ENCODE measurements around the gene BICRAL.

The BICRAL gene

GRCh38 chr6:42746463-42747391, 35.1 kb upstream of the BICRAL start:
- Histone ChIP-seq H3K9ac (ENCODE audit: low read depth, low read length) (peak overlapping the region; percentile 92), H3K36me3 (ENCODE audit: control insufficient read depth, insufficient read depth, low read length) (no peaks in the 10 kb centered on the region), H3K27me3 (ENCODE audit: control insufficient read depth, insufficient read depth, low read length) (no peaks in the 10 kb centered on the region), H3K4me3 (ENCODE audit: low read depth, low read length) (peak overlapping the region; percentile 92), H3K4me1 (ENCODE audit: control insufficient read depth, insufficient read depth, low read length) (peaks cover 2% of the 10 kb centered on the region), H3K9me3 (ENCODE audit: control insufficient read depth, insufficient read depth, low read length) (no peaks in the 10 kb centered on the region)

DNA sequence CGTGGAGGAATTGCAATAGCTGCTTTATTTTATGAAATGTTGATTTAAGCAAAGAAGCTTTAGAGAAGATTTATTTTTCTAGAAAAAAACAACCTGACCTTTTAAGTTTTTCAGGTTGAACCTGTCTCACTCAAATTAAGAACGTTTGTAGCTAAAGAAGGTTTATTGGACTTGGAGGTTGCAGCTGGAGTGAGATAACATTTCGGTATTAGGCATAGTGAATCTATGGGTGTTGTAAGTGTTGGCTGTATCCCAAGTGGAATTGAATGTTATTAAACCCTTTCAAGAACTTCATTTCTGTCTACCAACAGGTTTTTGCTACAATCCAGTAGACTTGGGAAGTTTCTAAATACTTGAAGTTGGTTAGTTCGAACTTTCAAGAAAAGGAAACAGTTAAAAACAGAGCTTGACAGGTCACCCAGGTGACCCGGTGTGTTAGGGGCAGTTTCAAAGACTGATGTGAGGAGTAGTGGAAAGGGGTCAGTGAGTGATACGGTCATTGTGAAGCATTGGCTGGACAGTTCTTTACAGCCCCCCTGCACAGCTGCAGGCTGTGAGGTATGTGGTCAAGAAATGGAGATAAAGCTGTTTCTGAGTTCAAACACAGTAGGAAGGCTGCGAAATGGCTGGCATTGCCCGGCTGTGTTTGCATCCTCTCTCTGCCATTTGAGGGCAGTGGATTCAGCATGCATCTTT, 33.5 kb upstream of the BICRAL start:
- Histone ChIP-seq H3K27me3 (ENCODE audit: control insufficient read depth, insufficient read depth, low read length) (no peaks in the 10 kb centered on the region), H3K9ac (ENCODE audit: low read depth, low read length) (no peak overlapping the region), H3K4me1 (ENCODE audit: control insufficient read depth, insufficient read depth, low read length) (peaks cover 2% of the 10 kb centered on the region), H3K9me3 (ENCODE audit: control insufficient read depth, insufficient read depth, low read length) (no peaks in the 10 kb centered on the region), H3K4me3 (ENCODE audit: low read depth, low read length) (peak overlapping the region; percentile 92), H3K36me3 (ENCODE audit: control insufficient read depth, insufficient read depth, low read length) (no peaks in the 10 kb centered on the region)

DNA sequence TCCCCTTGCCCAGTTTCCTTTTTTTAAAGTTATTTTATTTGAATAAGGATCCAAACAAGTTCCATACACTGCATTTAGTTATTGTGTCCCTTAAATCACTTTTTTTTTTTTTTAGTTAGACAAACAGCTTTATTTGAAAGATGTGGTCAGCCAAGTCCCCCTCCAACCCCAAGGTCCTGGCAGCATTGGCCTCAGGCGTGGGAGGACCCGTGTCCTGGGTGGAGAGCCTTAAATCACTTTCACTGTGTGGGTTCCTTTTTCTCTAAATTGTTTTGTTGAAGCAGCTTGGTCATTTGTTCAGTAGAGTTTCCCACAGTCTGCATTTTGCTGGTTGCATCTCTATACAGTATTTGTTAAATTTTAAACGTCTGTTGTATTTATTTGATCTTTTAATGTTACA, 30.8 kb upstream of the BICRAL start:
- Histone ChIP-seq H3K9me3 (ENCODE audit: control insufficient read depth, insufficient read depth, low read length) (no peaks in the 10 kb centered on the region), H3K4me1 (ENCODE audit: control insufficient read depth, insufficient read depth, low read length) (peaks cover 4% of the 10 kb centered on the region), H3K4me3 (ENCODE audit: low read depth, low read length) (no peak overlapping the region), H3K27me3 (ENCODE audit: control insufficient read depth, insufficient read depth, low read length) (no peaks in the 10 kb centered on the region), H3K9ac (ENCODE audit: low read depth, low read length) (no peak overlapping the region), H3K36me3 (ENCODE audit: control insufficient read depth, insufficient read depth, low read length) (no peaks in the 10 kb centered on the region)

DNA sequence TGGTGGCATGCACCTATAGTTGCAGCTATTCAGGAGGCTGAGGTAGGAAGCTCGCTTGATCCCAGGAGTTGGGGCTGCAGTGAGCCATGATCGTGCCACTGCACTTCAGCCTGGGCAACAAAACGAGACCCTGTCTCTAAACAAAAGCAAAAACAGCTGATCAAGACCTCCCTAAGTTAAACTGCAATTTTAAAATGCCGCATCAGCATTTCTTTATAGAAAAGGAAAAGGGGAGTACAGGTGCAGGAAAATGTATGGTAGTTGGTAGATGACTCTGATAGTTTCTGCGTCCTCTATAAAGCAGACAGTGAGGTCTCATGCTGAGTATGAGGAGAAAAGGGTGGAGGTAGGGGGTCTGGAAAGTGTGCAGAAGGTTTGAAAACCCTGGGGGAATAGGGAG, 27.1 kb upstream of the BICRAL start:
- Histone ChIP-seq H3K36me3 (ENCODE audit: control insufficient read depth, insufficient read depth, low read length) (no peaks in the 10 kb centered on the region), H3K9me3 (ENCODE audit: control insufficient read depth, insufficient read depth, low read length) (no peaks in the 10 kb centered on the region), H3K4me1 (ENCODE audit: control insufficient read depth, insufficient read depth, low read length) (peaks cover 16% of the 10 kb centered on the region), H3K27me3 (ENCODE audit: control insufficient read depth, insufficient read depth, low read length) (no peaks in the 10 kb centered on the region), H3K9ac (ENCODE audit: low read depth, low read length) (no peak overlapping the region), H3K4me3 (ENCODE audit: low read depth, low read length) (no peak overlapping the region)

DNA sequence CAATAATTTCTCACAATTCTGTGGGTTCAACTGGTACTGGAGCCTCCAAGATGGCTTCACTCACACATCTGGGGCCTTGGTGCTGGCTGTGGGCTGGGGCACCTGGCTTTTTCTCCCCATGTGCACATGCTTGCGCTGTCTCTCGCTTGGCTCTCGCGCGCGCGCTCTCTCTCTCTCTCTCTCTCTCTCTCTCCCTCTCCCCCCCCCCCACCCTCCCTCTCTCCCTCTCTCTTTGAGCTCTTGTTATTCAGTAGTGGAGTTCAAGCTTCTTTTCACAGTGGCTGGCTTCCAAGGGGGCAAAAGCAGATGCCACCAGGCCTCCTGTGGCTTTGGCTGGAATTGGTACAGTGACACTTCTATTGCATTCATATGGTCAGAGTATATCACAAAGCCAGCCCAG, 25.1 kb upstream of the BICRAL start:
- Histone ChIP-seq H3K4me1 (ENCODE audit: control insufficient read depth, insufficient read depth, low read length) (peaks cover 15% of the 10 kb centered on the region), H3K9ac (ENCODE audit: low read depth, low read length) (no peak overlapping the region), H3K36me3 (ENCODE audit: control insufficient read depth, insufficient read depth, low read length) (no peaks in the 10 kb centered on the region), H3K4me3 (ENCODE audit: low read depth, low read length) (no peak overlapping the region), H3K27me3 (ENCODE audit: control insufficient read depth, insufficient read depth, low read length) (no peaks in the 10 kb centered on the region), H3K9me3 (ENCODE audit: control insufficient read depth, insufficient read depth, low read length) (no peaks in the 10 kb centered on the region)

DNA sequence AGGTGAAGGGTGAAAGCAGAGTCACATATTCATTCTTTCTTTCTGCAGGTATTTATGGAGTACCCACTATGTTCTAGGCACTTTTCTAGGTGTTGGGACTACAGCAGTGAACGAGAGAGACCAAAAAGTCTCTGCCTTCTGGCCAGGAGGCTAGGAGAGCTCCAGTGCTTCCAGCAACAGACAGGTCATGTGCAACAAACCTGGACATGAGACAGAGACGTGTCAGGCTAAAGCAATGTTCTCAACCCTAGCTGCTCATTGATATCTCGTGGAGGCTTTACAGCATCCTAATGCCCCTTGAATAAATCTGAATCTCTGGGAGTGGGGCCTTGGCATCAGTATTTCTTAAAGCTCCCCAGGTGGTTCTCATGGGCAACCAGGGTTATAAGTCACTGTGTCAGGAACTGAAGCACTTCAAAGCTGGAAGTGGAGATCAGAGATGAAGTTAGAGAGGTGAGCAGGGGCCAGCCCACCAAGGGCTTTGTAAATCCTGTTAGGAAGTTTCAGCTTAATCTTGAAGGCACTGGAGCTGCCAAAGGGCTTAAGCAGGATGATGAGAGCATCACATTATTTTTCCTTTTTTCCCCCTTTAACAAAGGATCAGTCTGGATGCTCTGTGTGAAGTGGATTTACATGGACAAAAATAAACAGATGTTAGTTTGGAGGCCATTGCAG, 23.0 kb upstream of the BICRAL start:
- H3K9me3 ChIP-seq (ENCODE audit: control insufficient read depth, insufficient read depth, low read length): no peaks in the 10 kb centered on the region
- H3K4me3 ChIP-seq (ENCODE audit: low read depth, low read length): no peak overlapping the region
- H3K36me3 ChIP-seq (ENCODE audit: control insufficient read depth, insufficient read depth, low read length): peaks cover 4% of the 10 kb centered on the region
- no peak overlapping the region for H3K9ac ChIP-seq (ENCODE audit: low read depth, low read length)
- peaks cover 18% of the 10 kb centered on the region for H3K4me1 ChIP-seq (ENCODE audit: control insufficient read depth, insufficient read depth, low read length)
- H3K27me3 ChIP-seq (ENCODE audit: control insufficient read depth, insufficient read depth, low read length): no peaks in the 10 kb centered on the region

GRCh38 chr6:42761287-42762067, 20.4 kb upstream of the BICRAL start:
- peaks cover 4% of the 10 kb centered on the region for H3K36me3 ChIP-seq (ENCODE audit: control insufficient read depth, insufficient read depth, low read length)

GRCh38 chr6:42762426-42762859, 19.4 kb upstream of the BICRAL start:
- Histone ChIP-seq H3K9ac (ENCODE audit: low read depth, low read length) (no peak overlapping the region), H3K9me3 (ENCODE audit: control insufficient read depth, insufficient read depth, low read length) (no peaks in the 10 kb centered on the region), H3K27me3 (ENCODE audit: control insufficient read depth, insufficient read depth, low read length) (no peaks in the 10 kb centered on the region)

More at GRCh38 chr6:42761287-42762067, 20.4 kb upstream of the BICRAL start:
- Histone ChIP-seq H3K4me1 (ENCODE audit: control insufficient read depth, insufficient read depth, low read length) (peaks cover 14% of the 10 kb centered on the region), H3K9me3 (ENCODE audit: control insufficient read depth, insufficient read depth, low read length) (no peaks in the 10 kb centered on the region), H3K9ac (ENCODE audit: low read depth, low read length) (no peak overlapping the region), H3K27me3 (ENCODE audit: control insufficient read depth, insufficient read depth, low read length) (no peaks in the 10 kb centered on the region), H3K4me3 (ENCODE audit: low read depth, low read length) (no peak overlapping the region)

GRCh38 chr6:42762950-42763349, 18.9 kb upstream of the BICRAL start:
- peaks cover 10% of the 10 kb centered on the region for H3K4me1 ChIP-seq (ENCODE audit: control insufficient read depth, insufficient read depth, low read length)
- H3K27me3 ChIP-seq (ENCODE audit: control insufficient read depth, insufficient read depth, low read length): no peaks in the 10 kb centered on the region
- H3K4me3 ChIP-seq (ENCODE audit: low read depth, low read length): no peak overlapping the region
- no peaks in the 10 kb centered on the region for H3K9me3 ChIP-seq (ENCODE audit: control insufficient read depth, insufficient read depth, low read length)
- H3K36me3 ChIP-seq (ENCODE audit: control insufficient read depth, insufficient read depth, low read length): peaks cover 7% of the 10 kb centered on the region
- H3K9ac ChIP-seq (ENCODE audit: low read depth, low read length): no peak overlapping the region

More at GRCh38 chr6:42762426-42762859, 19.4 kb upstream of the BICRAL start:
- Histone ChIP-seq H3K36me3 (ENCODE audit: control insufficient read depth, insufficient read depth, low read length) (peaks cover 6% of the 10 kb centered on the region), H3K4me3 (ENCODE audit: low read depth, low read length) (no peak overlapping the region), H3K4me1 (ENCODE audit: control insufficient read depth, insufficient read depth, low read length) (peaks cover 12% of the 10 kb centered on the region)

GRCh38 chr6:42764911-42765648, 16.8 kb upstream of the BICRAL start:
- H3K36me3 ChIP-seq (ENCODE audit: control insufficient read depth, insufficient read depth, low read length): peaks cover 7% of the 10 kb centered on the region
- no peak overlapping the region for H3K4me3 ChIP-seq (ENCODE audit: low read depth, low read length)
- H3K27me3 ChIP-seq (ENCODE audit: control insufficient read depth, insufficient read depth, low read length): no peaks in the 10 kb centered on the region
- no peak overlapping the region for H3K9ac ChIP-seq (ENCODE audit: low read depth, low read length)
- peaks cover 6% of the 10 kb centered on the region for H3K4me1 ChIP-seq (ENCODE audit: control insufficient read depth, insufficient read depth, low read length)
- H3K9me3 ChIP-seq (ENCODE audit: control insufficient read depth, insufficient read depth, low read length): no peaks in the 10 kb centered on the region

All from iPS-15b (cell line).